Upper lobe of right lung (tissue), 1 donor: ENCODE data around the gene NEAT1. TPM values are rescaled to one million over a fixed set of nuclear protein-coding genes. Genes with fewer than 3 reads are reported as not detected.

Source experiments
- ATAC-seq: fragments of 200-7000 bp; cut with Tn5 transposase; one replicate; pipeline ENCODE4 v1.9.1; 2020; ENCODE audit warnings: mild to moderate bottlenecking, moderate library complexity
- DNase-seq: peaks from one replicate; pipeline ENCODE4 v3.0.0-alpha.2; 2020
- H3K27ac ChIP-seq: fragments of 200-600 bp; one replicate; pipeline ENCODE4 v1.8.0; 2022
- H3K27me3 ChIP-seq: fragments of 200-600 bp; one replicate; pipeline ENCODE4 v1.8.0; 2022; ENCODE audit warnings: mild to moderate bottlenecking
- H3K36me3 ChIP-seq: fragments of 200-600 bp; one replicate; pipeline ENCODE4 v1.8.0; 2022
- H3K4me1 ChIP-seq: fragments of 200-600 bp; one replicate; pipeline ENCODE4 v1.8.0; 2022
- H3K4me3 ChIP-seq: fragments of 200-600 bp; one replicate; pipeline ENCODE4 v1.8.0; 2022; ENCODE audit warnings: mild to moderate bottlenecking
- H3K9me3 ChIP-seq: fragments of 200-600 bp; one replicate; pipeline ENCODE4 v1.8.0; 2022
- intact Hi-C: fragments of 100-400 bp; cut with DNase I; formaldehyde crosslinking; loops from one replicate; pipeline ENCODE4 v1.11.0; 2022
- total RNA-seq: library from RNA; stranded (reverse); fragmentation: NEBNext Ultra II Directional; extraction: Animal tissue kit (Norgen Biotek cat#: 25700); gene quantifications from one replicate; pipeline ENCODE4 v1.2.1, GENCODE V29; 2021
- TF ChIP-seq, protein P1 (sequence below): fragments of 200-600 bp; IDR thresholded peaks from one replicate; pipeline ENCODE4 v1.8.0; 2022; ENCODE audit warnings: antibody characterized with exemption
- donor health status: DM: no; HTN: yes; CAD: no; lungs with severe emphysema.

NEAT1 gene
- total RNA-seq, 1 donor from 2014 or later = 1,120 TPM

- DNase-seq (peak; percentile 41), ATAC-seq (no peak)
- Histone ChIP-seq H3K9me3 (no peaks in the 10 kb centered on the region), H3K36me3 (peaks cover 18% of the 10 kb centered on the region), H3K27me3 (no peaks in the 10 kb centered on the region), H3K4me3 (no peak overlapping the region), H3K27ac (no peak overlapping the region), H3K4me1 (peaks cover 37% of the 10 kb centered on the region)
- TF ChIP-seq, protein P1, sequence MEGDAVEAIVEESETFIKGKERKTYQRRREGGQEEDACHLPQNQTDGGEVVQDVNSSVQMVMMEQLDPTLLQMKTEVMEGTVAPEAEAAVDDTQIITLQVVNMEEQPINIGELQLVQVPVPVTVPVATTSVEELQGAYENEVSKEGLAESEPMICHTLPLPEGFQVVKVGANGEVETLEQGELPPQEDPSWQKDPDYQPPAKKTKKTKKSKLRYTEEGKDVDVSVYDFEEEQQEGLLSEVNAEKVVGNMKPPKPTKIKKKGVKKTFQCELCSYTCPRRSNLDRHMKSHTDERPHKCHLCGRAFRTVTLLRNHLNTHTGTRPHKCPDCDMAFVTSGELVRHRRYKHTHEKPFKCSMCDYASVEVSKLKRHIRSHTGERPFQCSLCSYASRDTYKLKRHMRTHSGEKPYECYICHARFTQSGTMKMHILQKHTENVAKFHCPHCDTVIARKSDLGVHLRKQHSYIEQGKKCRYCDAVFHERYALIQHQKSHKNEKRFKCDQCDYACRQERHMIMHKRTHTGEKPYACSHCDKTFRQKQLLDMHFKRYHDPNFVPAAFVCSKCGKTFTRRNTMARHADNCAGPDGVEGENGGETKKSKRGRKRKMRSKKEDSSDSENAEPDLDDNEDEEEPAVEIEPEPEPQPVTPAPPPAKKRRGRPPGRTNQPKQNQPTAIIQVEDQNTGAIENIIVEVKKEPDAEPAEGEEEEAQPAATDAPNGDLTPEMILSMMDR = no peak
- intact Hi-C loops = no loop called here
Observed at GRCh38 chr11:65414776-65415498, 7.7 kb upstream of the NEAT1 start.

GRCh38 chr11:65415499-65416340 is 6.9 kb upstream of the NEAT1 start:
- DNase-seq = peak; percentile 66
- intact Hi-C loops = no loop called here
- H3K27ac ChIP-seq = peak overlapping the region; percentile 100

GRCh38 chr11:65416341-65416824 is 6.2 kb upstream of the NEAT1 start:
- H3K27me3 ChIP-seq = no peaks in the 10 kb centered on the region

More at GRCh38 chr11:65415499-65416340, 6.9 kb upstream of the NEAT1 start:
- peak overlapping the region; percentile 98 for H3K4me3 ChIP-seq
- TF ChIP-seq, protein P1 = no peak
- H3K4me1 ChIP-seq = peaks cover 44% of the 10 kb centered on the region
- no peaks in the 10 kb centered on the region for H3K9me3 ChIP-seq
- H3K27me3 ChIP-seq = no peaks in the 10 kb centered on the region
- ATAC-seq = no peak
- H3K36me3 ChIP-seq = peaks cover 14% of the 10 kb centered on the region

DNA sequence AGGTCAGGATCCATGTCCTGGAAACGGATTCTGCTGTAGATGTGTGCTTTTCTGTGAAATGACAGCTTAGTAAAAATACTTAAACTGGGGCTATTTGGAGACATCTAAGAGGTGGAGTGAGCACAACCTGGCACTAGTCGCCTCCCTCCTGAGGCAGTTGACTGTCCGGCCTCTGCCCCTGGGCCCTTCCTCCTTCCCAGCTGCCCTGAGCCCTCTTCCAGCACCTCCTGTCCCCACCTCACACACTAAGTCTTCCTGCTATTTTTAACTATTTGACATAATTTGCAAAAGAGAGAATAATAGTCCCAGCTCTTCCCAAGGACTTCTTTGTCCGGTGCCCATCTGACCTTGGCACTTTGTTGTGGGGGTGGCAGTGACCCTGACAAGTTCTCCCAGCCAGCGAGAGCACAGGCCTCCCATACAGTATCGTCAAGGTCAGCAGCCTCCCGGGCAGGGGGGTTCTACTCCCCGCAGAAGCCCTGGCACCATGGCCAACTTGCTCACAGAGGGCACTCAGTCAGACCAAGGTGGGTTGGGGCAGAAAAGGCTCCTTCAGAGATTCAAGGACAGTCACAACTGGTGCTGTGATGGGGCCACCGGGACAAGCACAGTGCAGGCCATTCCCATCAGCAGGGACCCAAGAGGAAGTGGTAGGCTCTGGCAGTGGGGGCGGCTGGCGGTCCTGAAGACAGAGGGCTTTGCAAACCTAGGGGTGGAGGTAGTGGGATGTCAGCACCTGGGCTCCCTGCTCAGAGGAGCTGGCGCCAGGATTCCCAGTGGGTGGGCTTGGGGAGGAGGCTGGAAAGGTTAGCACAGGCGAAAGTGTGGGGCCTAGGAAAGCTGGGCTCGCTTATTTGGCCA is 5.5 kb upstream of the NEAT1 start:
- Histone ChIP-seq H3K9me3 (no peaks in the 10 kb centered on the region), H3K36me3 (peaks cover under 1% of the 10 kb centered on the region), H3K27me3 (no peaks in the 10 kb centered on the region), H3K4me1 (peaks cover 47% of the 10 kb centered on the region), H3K4me3 (peak overlapping the region; percentile 98), H3K27ac (peak overlapping the region; percentile 100)
- intact Hi-C loops = no loop called here
- TF ChIP-seq, protein P1 = no peak
- DNase-seq (peak; percentile 83), ATAC-seq (no peak)

More at GRCh38 chr11:65416341-65416824, 6.2 kb upstream of the NEAT1 start:
- Histone ChIP-seq H3K27ac (peak overlapping the region; percentile 100), H3K36me3 (peaks cover 7% of the 10 kb centered on the region), H3K4me3 (peak overlapping the region; percentile 98), H3K9me3 (no peaks in the 10 kb centered on the region), H3K4me1 (peaks cover 47% of the 10 kb centered on the region)
- TF ChIP-seq, protein P1 = peak; percentile 97
- ATAC-seq (peak; percentile 58), DNase-seq (peak; percentile 96)
- intact Hi-C loops = no loop called here
